SW 1271 (cell line): ENCODE measurements around the gene FABP6.
"Not testable (repeated sequence)": the region's sequence is repeated elsewhere in the genome, so short reads cannot be mapped to it uniquely, and the experiment has no call there.

ENCODE experiments used
- DNase-seq, 2 experiments: peaks; one replicate each; lab custom pipeline; 2025; lab: John Stamatoyannopoulos, UW

The FABP6 gene

GRCh38 chr5:160221082-160221481 lies 8.2 kb upstream of the FABP6 start:
- DNase-seq: no peak

- no peak for DNase-seq
These were observed 2.3 kb upstream of the FABP6 start for GRCh38 chr5:160227012-160227411.

GRCh38 chr5:160230686-160231527 lies 1.6 kb downstream of the FABP6 start:
- no peak for DNase-seq

- no peak for DNase-seq
These were observed 2.6 kb downstream of the FABP6 start for GRCh38 chr5:160231783-160232342.

GRCh38 chr5:160233215-160233614 lies 3.9 kb downstream of the FABP6 start:
- DNase-seq: no peak

- no peak for DNase-seq
These were observed 6.4 kb downstream of the FABP6 start for GRCh38 chr5:160235731-160236130.

- DNase-seq: no peak
These were observed 8.3 kb downstream of the FABP6 start for GRCh38 chr5:160237571-160238093.

GRCh38 chr5:160240350-160240749 lies 11.0 kb downstream of the FABP6 start:
- no peak for DNase-seq

GRCh38 chr5:160242145-160242544 lies 12.8 kb downstream of the FABP6 start:
- DNase-seq: no peak

GRCh38 chr5:160245506-160246086 lies 16.3 kb downstream of the FABP6 start:
- DNase-seq: no peak

GRCh38 chr5:160249570-160249969 lies 20.3 kb downstream of the FABP6 start:
- DNase-seq: not testable (repeated sequence)

GRCh38 chr5:160250226-160250625 lies 20.9 kb downstream of the FABP6 start:
- DNase-seq: no peak

- no peak for DNase-seq
These were observed 21.5 kb downstream of the FABP6 start for GRCh38 chr5:160250826-160251225.

- no peak for DNase-seq
These were observed 22.3 kb downstream of the FABP6 start for GRCh38 chr5:160251406-160252155.

- no peak for DNase-seq
These were observed 23.6 kb downstream of the FABP6 start for GRCh38 chr5:160252916-160253315.

- no peak for DNase-seq
These were observed 24.1 kb downstream of the FABP6 start for GRCh38 chr5:160253441-160253840.

- DNase-seq: no peak
These were observed 25.4 kb downstream of the FABP6 start for GRCh38 chr5:160254706-160255105.

GRCh38 chr5:160259341-160259740 lies 30.0 kb downstream of the FABP6 start:
- DNase-seq: no peak

GRCh38 chr5:160260006-160260775 lies 30.9 kb downstream of the FABP6 start:
- no peak for DNase-seq

- DNase-seq: no peak
These were observed 31.8 kb downstream of the FABP6 start for GRCh38 chr5:160260881-160261815.
